WTC11 (cell line): ENCODE data around the gene MRAS.

Source experiments
- CREB1 ChIP-seq: sonication (generic); formaldehyde crosslinking; IDR thresholded peaks from 2 replicates; pipeline ENCODE4 v1.8.0; 2023; ENCODE audit warnings: mild to moderate bottlenecking, missing genetic modification reagents
- NFYB ChIP-seq: sonication (generic); formaldehyde crosslinking; conservative IDR thresholded peaks from 2 replicates; pipeline ENCODE4 v1.8.0; 2022; ENCODE audit warnings: low read depth, missing genetic modification reagents
- ZNF317 ChIP-seq: sonication (generic); formaldehyde crosslinking; IDR thresholded peaks from 2 replicates; pipeline ENCODE4 v1.8.1; 2023; ENCODE audit warnings: low read depth, mild to moderate bottlenecking, moderate library complexity, missing genetic modification reagents, borderline replicate concordance
- TF ChIP-seq, protein P1 (sequence below): sonication (generic); formaldehyde crosslinking; IDR thresholded peaks from 2 replicates; pipeline ENCODE4 v1.8.1; 2023; ENCODE audit warnings: mild to moderate bottlenecking, missing genetic modification reagents, borderline replicate concordance
- TF ChIP-seq, protein P2 (sequence below): fragments of 200-600 bp; IDR thresholded peaks from 2 replicates; pipeline ENCODE4 v1.8.0; 2022; ENCODE audit warnings: antibody characterized with exemption

DNA sequence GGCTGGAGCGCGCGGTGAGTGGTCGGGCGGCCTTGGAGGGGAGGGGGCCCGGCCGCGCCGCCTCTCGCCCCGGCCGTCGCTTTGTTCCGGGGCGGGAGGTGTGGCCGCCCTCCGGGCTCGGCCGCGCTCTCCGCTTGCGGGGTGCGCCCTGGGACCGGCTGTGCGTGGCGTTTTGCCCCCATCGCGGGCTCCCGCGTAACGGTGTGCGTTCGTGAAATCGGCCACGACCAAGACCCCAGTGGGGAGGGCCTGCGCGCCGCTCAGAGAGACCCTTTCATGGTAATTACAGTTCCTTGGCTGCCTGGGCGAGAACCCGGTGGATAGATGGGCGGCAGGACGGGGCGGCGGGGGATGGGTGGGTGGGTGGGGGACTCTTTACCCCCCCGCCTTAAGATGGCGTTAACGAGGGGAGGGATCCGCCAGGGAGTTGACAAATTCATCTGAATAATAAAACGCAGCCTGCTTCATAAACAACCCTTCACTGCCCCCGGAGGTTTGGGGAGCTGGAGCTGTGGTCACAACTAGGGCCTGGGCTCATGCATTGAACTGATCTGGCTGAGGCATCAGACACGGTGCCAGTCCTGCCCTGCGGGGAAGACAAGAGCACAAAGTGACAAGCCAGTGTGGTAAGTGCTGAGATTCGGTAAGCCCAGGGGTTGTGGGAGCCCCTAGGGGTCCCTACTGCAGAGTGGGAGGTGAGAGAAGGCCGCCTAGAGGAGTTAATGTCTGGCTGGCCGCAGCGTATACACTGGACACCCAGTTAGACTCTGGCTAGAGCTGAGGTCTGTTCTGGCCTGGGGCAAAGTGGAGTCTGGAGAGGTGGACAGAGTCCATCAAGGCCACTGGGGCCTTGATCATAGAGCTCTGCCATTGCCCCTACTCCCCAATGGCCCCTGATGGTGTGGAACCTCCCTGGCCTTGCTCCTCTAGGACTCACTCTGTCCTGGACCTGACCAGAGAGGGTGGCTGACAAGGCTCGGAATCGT, 668 bp downstream of the MRAS start:
- no peak for TF ChIP-seq CREB1 (CRISPR knock-in tag)
- no peak for TF ChIP-seq ZNF317
- TF ChIP-seq, protein P1, sequence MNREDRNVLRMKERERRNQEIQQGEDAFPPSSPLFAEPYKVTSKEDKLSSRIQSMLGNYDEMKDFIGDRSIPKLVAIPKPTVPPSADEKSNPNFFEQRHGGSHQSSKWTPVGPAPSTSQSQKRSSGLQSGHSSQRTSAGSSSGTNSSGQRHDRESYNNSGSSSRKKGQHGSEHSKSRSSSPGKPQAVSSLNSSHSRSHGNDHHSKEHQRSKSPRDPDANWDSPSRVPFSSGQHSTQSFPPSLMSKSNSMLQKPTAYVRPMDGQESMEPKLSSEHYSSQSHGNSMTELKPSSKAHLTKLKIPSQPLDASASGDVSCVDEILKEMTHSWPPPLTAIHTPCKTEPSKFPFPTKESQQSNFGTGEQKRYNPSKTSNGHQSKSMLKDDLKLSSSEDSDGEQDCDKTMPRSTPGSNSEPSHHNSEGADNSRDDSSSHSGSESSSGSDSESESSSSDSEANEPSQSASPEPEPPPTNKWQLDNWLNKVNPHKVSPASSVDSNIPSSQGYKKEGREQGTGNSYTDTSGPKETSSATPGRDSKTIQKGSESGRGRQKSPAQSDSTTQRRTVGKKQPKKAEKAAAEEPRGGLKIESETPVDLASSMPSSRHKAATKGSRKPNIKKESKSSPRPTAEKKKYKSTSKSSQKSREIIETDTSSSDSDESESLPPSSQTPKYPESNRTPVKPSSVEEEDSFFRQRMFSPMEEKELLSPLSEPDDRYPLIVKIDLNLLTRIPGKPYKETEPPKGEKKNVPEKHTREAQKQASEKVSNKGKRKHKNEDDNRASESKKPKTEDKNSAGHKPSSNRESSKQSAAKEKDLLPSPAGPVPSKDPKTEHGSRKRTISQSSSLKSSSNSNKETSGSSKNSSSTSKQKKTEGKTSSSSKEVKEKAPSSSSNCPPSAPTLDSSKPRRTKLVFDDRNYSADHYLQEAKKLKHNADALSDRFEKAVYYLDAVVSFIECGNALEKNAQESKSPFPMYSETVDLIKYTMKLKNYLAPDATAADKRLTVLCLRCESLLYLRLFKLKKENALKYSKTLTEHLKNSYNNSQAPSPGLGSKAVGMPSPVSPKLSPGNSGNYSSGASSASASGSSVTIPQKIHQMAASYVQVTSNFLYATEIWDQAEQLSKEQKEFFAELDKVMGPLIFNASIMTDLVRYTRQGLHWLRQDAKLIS (CRISPR knock-in tag), result no peak
- TF ChIP-seq, protein P2, sequence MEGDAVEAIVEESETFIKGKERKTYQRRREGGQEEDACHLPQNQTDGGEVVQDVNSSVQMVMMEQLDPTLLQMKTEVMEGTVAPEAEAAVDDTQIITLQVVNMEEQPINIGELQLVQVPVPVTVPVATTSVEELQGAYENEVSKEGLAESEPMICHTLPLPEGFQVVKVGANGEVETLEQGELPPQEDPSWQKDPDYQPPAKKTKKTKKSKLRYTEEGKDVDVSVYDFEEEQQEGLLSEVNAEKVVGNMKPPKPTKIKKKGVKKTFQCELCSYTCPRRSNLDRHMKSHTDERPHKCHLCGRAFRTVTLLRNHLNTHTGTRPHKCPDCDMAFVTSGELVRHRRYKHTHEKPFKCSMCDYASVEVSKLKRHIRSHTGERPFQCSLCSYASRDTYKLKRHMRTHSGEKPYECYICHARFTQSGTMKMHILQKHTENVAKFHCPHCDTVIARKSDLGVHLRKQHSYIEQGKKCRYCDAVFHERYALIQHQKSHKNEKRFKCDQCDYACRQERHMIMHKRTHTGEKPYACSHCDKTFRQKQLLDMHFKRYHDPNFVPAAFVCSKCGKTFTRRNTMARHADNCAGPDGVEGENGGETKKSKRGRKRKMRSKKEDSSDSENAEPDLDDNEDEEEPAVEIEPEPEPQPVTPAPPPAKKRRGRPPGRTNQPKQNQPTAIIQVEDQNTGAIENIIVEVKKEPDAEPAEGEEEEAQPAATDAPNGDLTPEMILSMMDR, result no peak
- no peak for TF ChIP-seq NFYB (CRISPR knock-in tag)
